ENCODE data around the gene RNF151.
"Not testable (repeated sequence)": the region's sequence is repeated elsewhere in the genome, so short reads cannot be mapped to it uniquely, and the experiment has no call there.

Gene RNF151

DNA sequence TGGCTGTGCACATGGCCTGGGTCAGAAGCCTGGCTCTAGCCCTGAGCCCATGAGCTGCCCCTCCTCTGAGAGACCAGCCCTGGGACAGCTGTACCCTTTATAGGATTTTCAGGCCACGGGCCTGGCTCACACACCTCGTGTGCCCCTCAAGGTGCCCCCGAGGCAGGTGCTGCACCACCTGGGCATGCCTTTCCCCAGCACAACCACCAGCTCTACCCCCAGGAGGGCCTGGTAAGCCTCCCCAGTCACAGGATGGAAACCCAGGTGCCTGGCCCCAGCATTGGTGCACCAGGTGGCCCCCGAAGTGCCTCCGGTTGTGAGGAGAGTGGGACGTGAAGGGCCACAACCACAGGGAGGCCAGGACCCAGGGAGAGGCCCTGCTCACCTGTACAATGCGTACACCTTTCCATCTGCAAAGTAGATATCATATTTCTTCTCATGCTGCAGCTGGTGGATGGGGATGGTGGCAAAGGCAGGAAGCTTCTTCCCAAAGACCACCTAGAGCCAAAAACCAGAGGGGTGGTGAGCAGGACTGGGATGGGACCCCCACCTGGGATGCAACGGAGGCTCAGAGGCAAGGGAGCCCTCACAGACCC is 36.7 kb downstream of the RNF151 start:
- Histone ChIP-seq H3K9me3 (no peaks in the 10 kb centered on the region), H3K27me3 (ENCODE audit: low read depth) (no peaks in the 10 kb centered on the region), H3K4me3 (no peak overlapping the region), H3K36me3 (replicated peaks) (peaks cover 69% of the 10 kb centered on the region), H3K4me1 (peaks cover 18% of the 10 kb centered on the region)
- DNase-seq (ENCODE audit: low spot score in 2 of 2) = no peak
- in situ Hi-C loops (cut with MboI; ENCODE audit: low sequenced_read_pairs) = no loop called here

DNA sequence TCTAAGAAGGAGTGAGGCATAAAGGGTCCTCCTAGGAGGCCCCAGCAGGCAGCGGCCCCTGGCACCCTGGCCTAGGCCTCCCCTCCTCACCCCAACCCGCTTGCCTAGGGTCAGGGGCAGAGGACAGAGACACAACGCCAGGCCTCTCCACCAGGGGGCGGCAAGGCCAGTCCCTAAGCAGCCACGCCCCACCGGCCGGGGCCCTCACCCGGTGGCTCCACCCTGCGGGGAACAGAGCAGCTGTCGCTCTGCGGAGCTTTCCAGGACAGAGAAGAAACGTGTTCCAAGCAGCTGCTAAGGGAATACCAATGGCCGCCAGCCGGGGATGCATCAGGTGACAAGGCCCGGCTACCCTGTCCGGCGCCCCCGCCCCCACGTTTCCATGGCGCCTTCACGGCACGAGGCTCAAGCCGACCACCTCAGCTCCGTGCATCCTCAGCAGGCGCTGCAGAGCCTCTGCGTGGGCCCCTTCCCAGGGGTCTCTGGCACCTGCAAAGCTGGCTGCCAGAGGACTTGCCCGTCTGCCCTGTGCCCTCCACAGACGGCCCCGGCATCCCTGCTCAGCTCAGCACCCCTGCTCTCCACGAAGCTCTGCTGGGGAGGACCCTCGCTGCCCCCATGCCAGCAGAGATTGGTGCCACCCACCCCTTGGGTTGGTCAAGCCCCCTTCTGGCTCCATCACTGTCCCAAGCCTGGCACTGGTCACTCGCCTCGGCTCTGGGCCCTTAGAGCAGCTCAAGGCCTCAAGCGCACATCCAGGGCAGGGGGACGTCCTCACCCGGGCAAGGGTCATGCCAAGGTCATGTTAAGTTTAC is 37.4 kb downstream of the RNF151 start:
- in situ Hi-C loops (cut with MboI; ENCODE audit: low sequenced_read_pairs) = no loop called here
- H3K4me3 ChIP-seq = no peak overlapping the region; the same call in 1 of the 2 replicates
- no peaks in the 10 kb centered on the region for H3K27me3 ChIP-seq (ENCODE audit: low read depth)
- DNase-seq (ENCODE audit: low spot score in 2 of 2) = peak; percentile 90 to 98
- peaks cover 64% of the 10 kb centered on the region for H3K36me3 ChIP-seq (replicated peaks)
- H3K4me1 ChIP-seq = peaks cover 21% of the 10 kb centered on the region
- H3K9me3 ChIP-seq = no peaks in the 10 kb centered on the region

DNA sequence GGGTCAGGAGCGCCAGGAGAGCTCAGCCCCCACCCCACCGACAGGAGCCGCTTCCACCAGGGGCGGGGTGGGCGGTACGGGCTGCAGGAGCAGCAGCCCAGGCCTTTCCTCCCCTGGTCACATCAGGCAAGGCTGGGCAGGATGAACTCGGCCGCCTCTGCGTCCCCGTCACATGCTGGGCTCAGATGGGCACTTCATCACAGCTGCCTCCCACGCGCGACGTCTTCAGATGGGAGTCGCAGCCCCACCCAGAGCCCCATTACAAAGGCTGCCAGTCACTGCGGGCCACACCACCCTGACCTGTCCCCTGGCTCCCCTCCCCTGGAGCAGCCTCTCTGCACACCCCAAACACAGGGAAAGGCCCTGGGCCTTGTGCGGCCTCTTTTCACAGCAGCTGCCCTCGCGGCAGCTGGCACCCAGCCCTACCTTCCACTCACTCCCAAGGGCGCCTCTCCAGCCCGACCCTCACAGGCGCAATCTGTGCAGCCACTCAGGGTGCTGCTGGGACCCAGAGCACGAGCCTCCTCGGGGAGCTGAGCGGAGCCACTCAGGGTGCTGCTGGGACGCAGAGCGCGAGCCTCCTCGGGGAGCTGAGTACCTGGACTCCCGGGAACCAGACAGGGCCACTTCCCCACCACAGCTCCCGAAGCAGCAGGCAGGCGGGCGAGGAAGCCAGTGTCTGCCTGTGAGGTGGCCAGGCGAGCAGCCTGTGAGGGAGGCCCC is 38.3 kb downstream of the RNF151 start:
- in situ Hi-C loops (cut with MboI; ENCODE audit: low sequenced_read_pairs) = no loop called here
- Histone ChIP-seq H3K9me3 (no peaks in the 10 kb centered on the region), H3K27me3 (ENCODE audit: low read depth) (no peaks in the 10 kb centered on the region), H3K4me1 (peaks cover 21% of the 10 kb centered on the region), H3K36me3 (replicated peaks) (peaks cover 55% of the 10 kb centered on the region), H3K4me3 (no peak overlapping the region)
- no peak for DNase-seq (ENCODE audit: low spot score in 2 of 2)

DNA sequence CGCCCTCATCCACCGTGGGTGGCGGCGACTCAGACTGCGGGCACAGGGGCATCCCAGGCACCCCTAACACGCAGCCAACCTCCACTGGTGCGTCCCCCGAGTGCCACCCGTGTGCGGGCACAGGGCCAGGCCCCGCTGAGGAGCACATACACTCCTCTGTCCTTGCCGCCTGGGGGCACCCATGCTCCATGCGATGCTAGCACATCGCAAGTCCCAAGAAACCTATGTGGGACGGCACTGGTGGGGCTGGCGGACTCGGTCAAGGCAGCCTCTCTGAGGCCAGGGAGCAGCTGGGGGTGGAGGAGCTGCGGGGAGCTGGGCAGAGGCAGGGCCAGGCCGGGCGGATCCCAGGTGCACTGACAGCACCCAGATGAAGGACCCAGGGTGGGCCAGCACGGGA is 39.0 kb downstream of the RNF151 start:
- H3K9me3 ChIP-seq = no peaks in the 10 kb centered on the region
- no peaks in the 10 kb centered on the region for H3K27me3 ChIP-seq (ENCODE audit: low read depth)
- H3K36me3 ChIP-seq (replicated peaks) = peaks cover 53% of the 10 kb centered on the region
- no peak overlapping the region for H3K4me3 ChIP-seq
- no peak for DNase-seq (ENCODE audit: low spot score in 2 of 2)
- in situ Hi-C loops (cut with MboI; ENCODE audit: low sequenced_read_pairs) = no loop called here
- peaks cover 25% of the 10 kb centered on the region for H3K4me1 ChIP-seq

DNA sequence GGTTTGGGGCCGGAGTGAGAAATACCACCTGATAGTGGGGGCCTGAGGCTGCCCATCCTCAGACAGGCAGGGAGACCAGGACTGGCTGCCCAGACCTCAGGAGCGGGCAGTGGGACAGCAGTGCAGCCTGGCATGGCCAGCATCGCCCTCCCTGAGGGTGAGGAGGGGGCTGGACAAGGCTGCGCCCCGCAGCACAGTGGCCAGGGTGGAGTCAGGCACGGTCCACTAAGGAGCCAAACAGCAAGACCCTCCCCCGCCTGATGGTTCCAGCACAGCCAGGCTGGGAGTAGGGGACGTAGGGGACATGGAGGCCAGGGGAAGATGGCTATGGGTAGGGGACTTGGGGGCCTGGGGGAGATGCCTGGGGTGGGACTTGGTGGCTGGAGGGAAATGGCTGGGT is 39.7 kb downstream of the RNF151 start:
- no peak for DNase-seq (ENCODE audit: low spot score in 2 of 2)
- H3K4me1 ChIP-seq = peaks cover 26% of the 10 kb centered on the region
- in situ Hi-C loops (cut with MboI; ENCODE audit: low sequenced_read_pairs) = no loop called here
- H3K36me3 ChIP-seq (replicated peaks) = peaks cover 49% of the 10 kb centered on the region
- no peaks in the 10 kb centered on the region for H3K27me3 ChIP-seq (ENCODE audit: low read depth)
- H3K4me3 ChIP-seq = no peak overlapping the region
- no peaks in the 10 kb centered on the region for H3K9me3 ChIP-seq

DNA sequence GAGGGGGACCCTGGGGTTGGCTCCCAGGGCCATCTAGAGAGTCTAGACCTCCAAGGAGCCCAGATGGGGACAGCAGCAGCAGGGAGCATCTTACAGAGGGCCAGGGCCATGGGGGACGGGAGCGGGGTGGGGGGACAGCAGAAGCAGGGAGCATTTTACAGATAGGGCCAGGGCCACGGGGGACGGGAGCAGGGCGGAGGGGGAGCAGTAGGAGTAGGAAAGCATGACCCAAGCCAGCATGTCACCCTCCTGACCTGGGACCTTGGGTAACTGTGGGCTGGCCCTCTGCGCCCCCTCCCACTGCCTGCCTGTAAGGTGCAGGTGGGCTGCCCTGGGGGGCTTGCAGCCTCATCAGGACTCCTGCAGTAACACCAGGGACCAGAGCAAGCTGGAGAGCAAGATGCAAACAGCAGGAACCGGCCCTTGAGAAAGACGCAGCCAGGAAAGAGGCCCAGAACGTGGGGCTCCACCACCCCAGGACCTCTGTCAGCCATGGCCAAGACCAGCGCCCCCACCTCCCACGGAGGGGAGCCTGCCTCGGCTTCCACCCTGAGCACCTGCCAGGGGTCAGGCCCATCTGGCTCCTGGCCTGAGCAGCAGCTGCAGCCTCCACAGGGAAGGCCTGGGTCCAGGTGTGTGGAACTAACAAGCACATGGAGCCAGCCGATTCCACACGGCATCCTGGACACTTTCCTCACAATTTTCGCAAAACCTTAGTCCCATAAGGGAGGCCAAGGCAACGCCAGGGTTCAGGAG is 40.6 kb downstream of the RNF151 start:
- no peak for DNase-seq (ENCODE audit: low spot score in 2 of 2)
- in situ Hi-C loops (cut with MboI; ENCODE audit: low sequenced_read_pairs) = no loop called here
- no peaks in the 10 kb centered on the region for H3K27me3 ChIP-seq (ENCODE audit: low read depth)
- H3K4me1 ChIP-seq = peaks cover 26% of the 10 kb centered on the region
- peaks cover 39% of the 10 kb centered on the region for H3K36me3 ChIP-seq (replicated peaks)
- H3K4me3 ChIP-seq = peak overlapping the region; percentile 78
- no peaks in the 10 kb centered on the region for H3K9me3 ChIP-seq

DNA sequence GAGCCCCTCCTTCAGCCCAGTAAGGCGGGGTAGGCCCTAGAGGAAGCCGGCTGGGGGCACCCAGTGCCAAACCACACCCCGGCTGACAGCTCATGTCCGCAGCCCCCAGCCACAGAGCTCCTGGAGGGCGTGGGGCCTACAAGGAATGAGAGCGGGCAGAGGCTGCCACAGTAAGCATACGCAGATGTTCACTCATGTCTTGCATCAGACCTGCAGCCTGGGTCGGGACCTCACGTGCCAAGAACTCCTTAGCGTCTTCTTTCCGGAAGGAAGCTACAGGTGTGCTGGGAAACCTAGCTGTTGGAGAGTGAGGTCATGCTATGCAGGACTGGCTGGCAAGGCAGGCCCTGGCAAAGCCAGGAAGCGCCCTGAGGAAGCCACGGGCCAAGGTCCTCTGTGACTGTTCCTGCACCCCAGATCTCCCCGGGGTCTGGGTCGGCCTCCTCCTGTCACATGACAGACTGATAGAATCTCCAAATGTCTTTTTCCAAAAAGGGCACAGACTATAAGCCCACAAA is 41.4 kb downstream of the RNF151 start:
- peak overlapping the region; percentile 78 for H3K4me3 ChIP-seq
- in situ Hi-C loops (cut with MboI; ENCODE audit: low sequenced_read_pairs) = no loop called here
- no peak for DNase-seq (ENCODE audit: low spot score in 2 of 2)
- H3K36me3 ChIP-seq (replicated peaks) = peaks cover 31% of the 10 kb centered on the region
- H3K4me1 ChIP-seq = peaks cover 26% of the 10 kb centered on the region
- no peaks in the 10 kb centered on the region for H3K9me3 ChIP-seq
- H3K27me3 ChIP-seq (ENCODE audit: low read depth) = no peaks in the 10 kb centered on the region

DNA sequence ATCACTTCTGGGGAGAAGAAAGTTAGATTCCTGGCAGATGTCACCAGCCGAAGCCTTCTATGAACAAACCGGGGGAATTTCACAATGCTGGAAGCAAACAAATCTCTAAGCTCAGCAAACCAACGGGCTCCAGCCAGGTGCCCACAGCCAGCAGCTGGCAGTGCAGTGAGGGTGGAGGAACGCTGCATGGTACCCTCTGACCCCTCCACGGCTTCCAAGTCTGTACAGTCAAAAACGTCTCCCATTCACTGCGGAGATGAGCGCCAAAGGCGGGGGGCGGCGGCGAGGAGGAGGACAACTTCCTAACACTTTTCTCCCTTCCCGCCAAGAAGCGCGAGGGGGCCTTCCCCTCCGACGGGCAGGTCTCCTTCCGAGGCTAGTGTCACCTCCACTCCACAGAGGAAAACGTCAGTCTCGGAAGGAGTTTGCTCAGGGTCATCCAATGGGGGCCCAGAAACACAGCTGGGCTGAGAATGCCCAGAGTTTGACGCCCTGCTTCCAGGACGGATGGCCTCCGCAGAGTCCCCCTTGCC is 42.0 kb downstream of the RNF151 start:
- peaks cover 26% of the 10 kb centered on the region for H3K4me1 ChIP-seq
- DNase-seq (ENCODE audit: low spot score in 2 of 2) = peak in 1 of 2 experiments; percentile 66
- H3K27me3 ChIP-seq (ENCODE audit: low read depth) = no peaks in the 10 kb centered on the region
- no peaks in the 10 kb centered on the region for H3K9me3 ChIP-seq
- H3K4me3 ChIP-seq = peak overlapping the region; percentile 78
- in situ Hi-C loops (cut with MboI; ENCODE audit: low sequenced_read_pairs) = no loop called here
- peaks cover 26% of the 10 kb centered on the region for H3K36me3 ChIP-seq (replicated peaks)

DNA sequence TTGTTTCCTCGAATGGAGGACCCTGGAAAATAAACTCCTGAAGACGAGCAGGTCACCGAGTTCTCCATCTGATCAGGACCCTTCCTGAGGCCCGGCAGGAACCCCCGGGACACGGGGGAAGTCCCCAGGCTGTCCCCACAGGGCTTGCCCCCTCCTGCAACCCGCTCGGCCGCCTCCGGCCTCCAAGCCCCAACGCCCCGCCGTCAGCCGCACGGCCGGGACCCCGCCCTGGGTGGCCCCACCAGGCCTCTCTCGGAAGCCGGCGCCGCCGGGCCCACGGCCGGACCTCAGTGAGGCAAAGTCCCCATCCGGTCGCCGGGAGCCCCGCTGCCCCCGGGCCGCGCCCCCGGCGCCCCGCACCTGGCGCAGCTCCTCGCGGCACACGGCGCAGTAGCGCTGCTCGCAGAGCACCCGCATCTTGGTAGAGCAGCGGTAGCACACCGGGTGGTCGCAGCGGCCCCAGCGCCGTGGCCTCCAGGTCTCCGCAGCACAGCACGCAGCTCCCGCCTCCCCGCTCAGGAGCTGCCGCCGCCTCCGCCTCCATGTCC is 42.6 kb downstream of the RNF151 start:
- no peaks in the 10 kb centered on the region for H3K9me3 ChIP-seq
- no peaks in the 10 kb centered on the region for H3K27me3 ChIP-seq (ENCODE audit: low read depth)
- H3K4me3 ChIP-seq = peak overlapping the region; percentile 78
- H3K36me3 ChIP-seq (replicated peaks) = peaks cover 26% of the 10 kb centered on the region
- in situ Hi-C loops (cut with MboI; ENCODE audit: low sequenced_read_pairs) = no loop called here
- H3K4me1 ChIP-seq = peaks cover 23% of the 10 kb centered on the region
- DNase-seq (ENCODE audit: low spot score in 2 of 2) = no peak

DNA sequence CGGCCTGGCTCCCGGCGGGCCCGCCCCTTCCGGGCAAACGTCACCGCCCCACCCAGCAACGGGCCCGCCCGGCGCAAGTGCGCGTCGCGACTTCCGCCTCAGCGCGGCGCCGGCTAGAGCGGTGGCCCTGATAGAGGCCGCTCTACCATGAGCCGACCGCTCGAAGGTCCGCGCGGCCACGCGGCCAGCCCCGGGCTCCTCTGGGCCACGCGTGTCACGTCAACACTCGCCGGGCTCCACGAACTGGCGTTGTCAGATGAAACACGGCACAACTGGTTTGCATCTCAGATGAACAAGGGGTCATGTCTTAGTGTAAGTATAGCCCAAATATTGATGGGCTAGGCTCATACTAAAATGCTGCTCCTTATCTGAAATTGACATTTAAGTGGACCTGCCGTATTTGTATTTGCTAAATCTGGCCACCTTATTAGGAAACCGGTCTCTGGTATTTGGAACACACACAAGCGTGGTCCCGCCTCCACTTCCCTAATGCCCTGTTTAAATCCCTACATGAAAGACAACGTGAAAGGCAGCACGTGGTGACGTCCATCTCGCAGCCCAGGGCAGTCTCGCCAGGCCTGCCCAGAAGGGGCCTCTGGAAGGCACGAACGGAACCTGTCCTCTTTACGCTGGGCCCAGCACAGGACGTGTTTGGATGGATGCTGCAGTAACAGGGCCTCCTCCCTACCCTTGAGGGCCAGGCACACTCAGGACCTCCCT is 43.3 kb downstream of the RNF151 start, which contains the start of gene ZNF598:
ZNF598 (minus strand) TSS at position 31 of the 720 bp plus-strand sequence.
- Histone ChIP-seq H3K4me1 (peaks cover 21% of the 10 kb centered on the region), H3K36me3 (replicated peaks) (peaks cover 26% of the 10 kb centered on the region), H3K9me3 (no peaks in the 10 kb centered on the region), H3K27me3 (ENCODE audit: low read depth) (no peaks in the 10 kb centered on the region), H3K4me3 (peak within 1 kb of the TSS; percentile 78)
- in situ Hi-C loops (cut with MboI; ENCODE audit: low sequenced_read_pairs) = no loop called here
- peak; percentile 76 to 86 for DNase-seq (ENCODE audit: low spot score in 2 of 2)

DNA sequence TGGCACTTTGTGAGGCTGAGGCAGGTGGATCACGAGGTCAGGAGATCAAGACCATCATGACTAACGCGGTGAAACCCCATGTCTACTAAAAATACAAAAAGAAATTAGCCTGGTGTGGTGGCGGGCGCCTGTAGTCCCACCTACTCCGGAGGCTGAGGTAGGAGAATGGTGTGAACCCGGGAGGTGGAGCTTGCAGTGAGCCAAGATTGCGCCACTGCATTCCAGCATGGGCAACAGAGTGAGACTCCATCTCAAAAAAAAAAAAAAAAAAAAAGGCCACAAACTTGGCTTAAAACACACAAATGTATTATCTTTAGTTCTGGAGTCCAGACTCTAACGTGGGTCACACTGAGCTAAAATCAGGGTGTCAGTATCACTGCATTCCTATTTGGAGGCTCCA is 45.1 kb downstream of the RNF151 start:
- Histone ChIP-seq H3K36me3 (replicated peaks) (peaks cover 17% of the 10 kb centered on the region), H3K4me1 (peaks cover 30% of the 10 kb centered on the region)
- H3K4me3 ChIP-seq; H3K27me3 ChIP-seq (ENCODE audit: low read depth); DNase-seq (ENCODE audit: low spot score in 2 of 2); H3K9me3 ChIP-seq; in situ Hi-C loops (cut with MboI; ENCODE audit: low sequenced_read_pairs): not testable (repeated sequence)

DNA sequence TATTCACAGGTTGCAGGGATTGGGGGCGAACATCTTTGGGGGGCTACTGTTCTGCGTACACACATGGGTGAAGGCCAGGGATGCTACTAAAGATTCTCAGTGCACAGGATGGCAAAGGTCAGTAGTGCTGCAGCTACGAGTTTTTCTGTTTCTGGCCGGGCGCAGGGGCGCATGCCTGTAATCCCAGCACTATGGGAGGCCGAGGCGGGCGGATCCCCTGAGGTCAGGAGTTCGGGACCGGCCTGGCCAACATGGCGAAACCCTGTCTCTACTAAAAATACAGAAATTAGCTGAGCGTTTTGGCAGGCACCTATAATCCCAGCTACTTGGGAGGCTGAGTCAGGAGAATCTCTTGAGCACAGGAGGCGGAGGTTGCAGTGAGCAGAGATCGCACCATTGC is 46.9 kb downstream of the RNF151 start:
- no peaks in the 10 kb centered on the region for H3K9me3 ChIP-seq
- H3K4me3 ChIP-seq = no peak overlapping the region
- peaks cover 15% of the 10 kb centered on the region for H3K4me1 ChIP-seq
- in situ Hi-C loops (cut with MboI; ENCODE audit: low sequenced_read_pairs) = no loop called here
- H3K36me3 ChIP-seq (replicated peaks) = peaks cover 6% of the 10 kb centered on the region; the same call in 1 of the 2 replicates
- no peaks in the 10 kb centered on the region for H3K27me3 ChIP-seq (ENCODE audit: low read depth)
- DNase-seq (ENCODE audit: low spot score in 2 of 2) = no peak

All from HAP-1 (cell line).